Adrenal gland (tissue), 5 donors: ENCODE measurements around the gene HLA-C.

Experiments used
- POLR2A ChIP-seq, 2 donors: fragments of 450-650 bp; IDR thresholded peaks; one replicate each; pipeline ENCODE4 v1.6.1; 2017; ENCODE audit warnings: antibody characterized with exemption in 2 of 2, mild to moderate bottlenecking in 2 of 2, moderate library complexity in 1 of 2
- TF ChIP-seq, protein P1 (sequence below), 6 experiments: fragments of 450-650 bp in 4 of 6; fragments of 200-600 bp in 2 of 6; sonication (generic) in 1 of 6; IDR thresholded peaks; 1 replicate in 5 of 6; 2 replicates in 1 of 6; pipeline versions ENCODE4 v1.5.1 to v1.8.0; 2016 to 2021; ENCODE audit warnings: antibody characterized with exemption in 6 of 6, mild to moderate bottlenecking in 2 of 6, moderate library complexity in 1 of 6
- donor health status: DM: no; HTN: no; CAD: no.

DNA sequence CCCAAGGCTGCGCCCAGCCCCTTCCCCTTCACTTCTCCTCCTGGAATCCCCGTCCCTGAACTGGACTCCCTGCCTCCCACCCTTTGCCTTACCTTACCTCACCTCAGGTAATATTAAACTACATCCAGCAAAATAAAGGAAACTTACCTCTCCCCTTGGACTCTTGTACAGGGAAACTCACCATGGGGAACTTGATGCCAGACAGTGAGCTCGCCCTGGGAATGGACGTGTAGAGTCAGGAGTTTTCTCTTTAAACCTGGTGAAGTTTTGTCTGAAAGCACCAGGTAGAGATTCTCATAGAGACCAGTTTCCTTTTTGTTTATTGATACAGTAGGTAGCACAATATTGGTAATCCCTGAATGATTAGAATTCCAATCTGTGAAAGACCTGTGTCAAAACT is 544 bp upstream of the HLA-C start:
- TF ChIP-seq, protein P1, sequence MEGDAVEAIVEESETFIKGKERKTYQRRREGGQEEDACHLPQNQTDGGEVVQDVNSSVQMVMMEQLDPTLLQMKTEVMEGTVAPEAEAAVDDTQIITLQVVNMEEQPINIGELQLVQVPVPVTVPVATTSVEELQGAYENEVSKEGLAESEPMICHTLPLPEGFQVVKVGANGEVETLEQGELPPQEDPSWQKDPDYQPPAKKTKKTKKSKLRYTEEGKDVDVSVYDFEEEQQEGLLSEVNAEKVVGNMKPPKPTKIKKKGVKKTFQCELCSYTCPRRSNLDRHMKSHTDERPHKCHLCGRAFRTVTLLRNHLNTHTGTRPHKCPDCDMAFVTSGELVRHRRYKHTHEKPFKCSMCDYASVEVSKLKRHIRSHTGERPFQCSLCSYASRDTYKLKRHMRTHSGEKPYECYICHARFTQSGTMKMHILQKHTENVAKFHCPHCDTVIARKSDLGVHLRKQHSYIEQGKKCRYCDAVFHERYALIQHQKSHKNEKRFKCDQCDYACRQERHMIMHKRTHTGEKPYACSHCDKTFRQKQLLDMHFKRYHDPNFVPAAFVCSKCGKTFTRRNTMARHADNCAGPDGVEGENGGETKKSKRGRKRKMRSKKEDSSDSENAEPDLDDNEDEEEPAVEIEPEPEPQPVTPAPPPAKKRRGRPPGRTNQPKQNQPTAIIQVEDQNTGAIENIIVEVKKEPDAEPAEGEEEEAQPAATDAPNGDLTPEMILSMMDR (IDR thresholded peaks at IDR 0.05): no peak
- TF ChIP-seq POLR2A (IDR thresholded peaks at IDR 0.05): no peak
